ENCODE data around the gene EIF1AY. TPM values are rescaled to one million over a fixed set of nuclear protein-coding genes. Genes with fewer than 3 reads are reported as not detected.

Gene EIF1AY, protein sequence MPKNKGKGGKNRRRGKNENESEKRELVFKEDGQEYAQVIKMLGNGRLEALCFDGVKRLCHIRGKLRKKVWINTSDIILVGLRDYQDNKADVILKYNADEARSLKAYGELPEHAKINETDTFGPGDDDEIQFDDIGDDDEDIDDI
- 8.1 TPM for total RNA-seq

GRCh38 chrY:20575531-20576121 lies at the start of gene EIF1AY:
TSS of gene EIF1AY (plus strand) at chrY:20575776. CDS start at chrY:20575872, 96 bp downstream.

Small RNA genes within 50 kb of the gene (small RNA-seq; reads per million reads assigned to genes)
- not detected for gene KDM5DP1 (ENCODE audit: low replicate concordance)

Other genes with a start within 250 kb of the EIF1AY start
- not detected for gene RPS4Y2, start 180.3 kb downstream of the EIF1AY start, total RNA-seq

Data from parietal lobe (tissue), 2 donors.